ENCODE measurements around the gene SELENOO. TPM values are rescaled to one million over a fixed set of nuclear protein-coding genes. Genes with fewer than 3 reads are reported as not detected.

Gene SELENOO
- total and polyA plus RNA-seq, 8 donors = 18.5 to 28.9 (median 21.8) TPM

GRCh38 chr22:50198624-50199017 is 2.2 kb upstream of the SELENOO start:
- intact Hi-C loops (cut with DNase I) = no loop called here
- DNase-seq = no peak
- TF ChIP-seq CTCF (IDR thresholded peaks at IDR 0.05) = no peak
- Histone ChIP-seq H3K36me3 (peaks cover 0 to 58% of the 10 kb centered on the region in 2 donors), H3K27me3 (no peaks in the 10 kb centered on the region), H3K4me1 (peaks cover 8 to 35% of the 10 kb centered on the region in 2 donors), H3K27ac (no peak overlapping the region), H3K9me3 (no peaks in the 10 kb centered on the region), H3K4me3 (no peak overlapping the region)
- ATAC-seq = no peak

- intact Hi-C loops (cut with DNase I) = no loop called here
- no peak for ATAC-seq
- Histone ChIP-seq H3K36me3 (peaks cover 0 to 51% of the 10 kb centered on the region in 2 donors), H3K9me3 (no peaks in the 10 kb centered on the region), H3K4me1 (peaks cover 8 to 41% of the 10 kb centered on the region in 2 donors), H3K4me3 (peak overlapping the region in 1 of 2 donors; percentile 75), H3K27ac (no peak overlapping the region), H3K27me3 (no peaks in the 10 kb centered on the region)
- TF ChIP-seq CTCF (IDR thresholded peaks at IDR 0.05) = no peak
- DNase-seq = no peak
Observed at GRCh38 chr22:50199251-50199721, 1.5 kb upstream of the SELENOO start.

GRCh38 chr22:50199829-50200460 is 866 bp upstream of the SELENOO start:
- ATAC-seq (peak; percentile 6), DNase-seq (no peak)
- H3K4me3 ChIP-seq = peak overlapping the region; percentile 75 to 82
- no peak for TF ChIP-seq CTCF (IDR thresholded peaks at IDR 0.05)
- intact Hi-C loops (cut with DNase I) = no loop called here
- H3K27me3 ChIP-seq = no peaks in the 10 kb centered on the region
- no peaks in the 10 kb centered on the region for H3K9me3 ChIP-seq
- peaks cover 8 to 48% of the 10 kb centered on the region in 2 donors for H3K4me1 ChIP-seq
- H3K36me3 ChIP-seq = peaks cover 0 to 44% of the 10 kb centered on the region in 2 donors
- peak overlapping the region; percentile 59 to 80 for H3K27ac ChIP-seq

GRCh38 chr22:50201191-50202129 is 649 bp downstream of the SELENOO start:
- peak; percentile 7 for ATAC-seq

More at GRCh38 chr22:50201191-50202129, 649 bp downstream of the SELENOO start:
- TF ChIP-seq CTCF (IDR thresholded peaks at IDR 0.05) = no peak
- Histone ChIP-seq H3K4me3 (peak overlapping the region; percentile 75 to 82), H3K27ac (peak overlapping the region in 1 of 2 donors; percentile 80), H3K36me3 (peaks cover 0 to 38% of the 10 kb centered on the region in 2 donors), H3K9me3 (no peaks in the 10 kb centered on the region), H3K27me3 (no peaks in the 10 kb centered on the region), H3K4me1 (peaks cover 8 to 56% of the 10 kb centered on the region in 2 donors)
- intact Hi-C loops (cut with DNase I) = no loop called here
- DNase-seq = no peak
